ENCODE data around the gene C1QTNF1. TPM values are rescaled to one million over a fixed set of nuclear protein-coding genes. Genes with fewer than 3 reads are reported as not detected.
A peak's percentile ranks its signal among the peaks of the same experiment; 100 is the strongest.
"Not testable (repeated sequence)": the region's sequence is repeated elsewhere in the genome, so short reads cannot be mapped to it uniquely, and the experiment has no call there.

C1QTNF1 gene
- total RNA-seq, 4 donors from 2014 or later: 6.3 to 20.6 (median 14.3) TPM

GRCh38 chr17:79073016-79073705, 49.2 kb downstream of the C1QTNF1 start:
- DNase-seq: peak in 1 of 3 donors; percentile 45
- H3K27me3 ChIP-seq: no peaks in the 10 kb centered on the region
- TF ChIP-seq POLR2A (IDR thresholded peaks at IDR 0.05) (no peak), CTCF (IDR thresholded peaks at IDR 0.05) (no peak)
- peak overlapping the region in 3 of 4 donors; percentile 54 to 93 (median 85) for H3K27ac ChIP-seq
- H3K4me3 ChIP-seq: no peak overlapping the region
- H3K9me3 ChIP-seq: no peaks in the 10 kb centered on the region
- no peaks in the 10 kb centered on the region for H3K36me3 ChIP-seq
- H3K4me1 ChIP-seq: peaks cover 0 to 39% (median 13%) of the 10 kb centered on the region in 4 donors

- H3K27ac ChIP-seq: peak overlapping the region in 3 of 4 donors; percentile 54 to 93 (median 85)
- H3K9me3 ChIP-seq: no peaks in the 10 kb centered on the region
- H3K36me3 ChIP-seq: peaks cover 0 to 3% (median 0%) of the 10 kb centered on the region in 3 donors
- H3K4me1 ChIP-seq: peaks cover 0 to 44% (median 13%) of the 10 kb centered on the region in 4 donors
- peak; percentile 27 to 55 for TF ChIP-seq POLR2A (IDR thresholded peaks at IDR 0.05)
- no peak for TF ChIP-seq CTCF (IDR thresholded peaks at IDR 0.05)
- peak in 2 of 3 donors; percentile 80 to 82 for DNase-seq
- H3K27me3 ChIP-seq: no peaks in the 10 kb centered on the region
- no peak overlapping the region for H3K4me3 ChIP-seq
These were observed 49.7 kb downstream of the C1QTNF1 start for GRCh38 chr17:79073706-79074088.

- not testable (repeated sequence) for H3K36me3 ChIP-seq, H3K9me3 ChIP-seq, H3K27me3 ChIP-seq, DNase-seq
- Histone ChIP-seq H3K4me1 (peaks cover 0 to 44% (median 13%) of the 10 kb centered on the region in 4 donors), H3K4me3 (peak overlapping the region; percentile 71 to 100 (median 84)), H3K27ac (peak overlapping the region; percentile 54 to 93 (median 86))
These were observed 50.2 kb downstream of the C1QTNF1 start for GRCh38 chr17:79074121-79074648.

GRCh38 chr17:79074649-79075445, 50.9 kb downstream of the C1QTNF1 start, which contains the start of gene ENGASE:
TSS of gene ENGASE (plus strand) at chr17:79074824. CDS start at chr17:79074945, 121 bp downstream.
- TF ChIP-seq POLR2A (IDR thresholded peaks at IDR 0.05) (peak; percentile 63 to 72), CTCF (IDR thresholded peaks at IDR 0.05) (no peak)

GRCh38 chr17:79075446-79075750, 51.4 kb downstream of the C1QTNF1 start:
- TF ChIP-seq CTCF (IDR thresholded peaks at IDR 0.05): no peak
- no peak for TF ChIP-seq POLR2A (IDR thresholded peaks at IDR 0.05)
- no peak for DNase-seq
- Histone ChIP-seq H3K9me3 (no peaks in the 10 kb centered on the region), H3K27me3 (no peaks in the 10 kb centered on the region), H3K27ac (peak overlapping the region; percentile 84 to 93 (median 86)), H3K4me1 (peaks cover 0 to 44% (median 13%) of the 10 kb centered on the region in 4 donors), H3K4me3 (peak overlapping the region; percentile 71 to 100 (median 84)), H3K36me3 (peaks cover 0 to 20% (median 0%) of the 10 kb centered on the region in 3 donors)

More at GRCh38 chr17:79074649-79075445, 50.9 kb downstream of the C1QTNF1 start, which contains the start of gene ENGASE:
- peak within 1 kb of the TSS; percentile 84 to 93 (median 86) for H3K27ac ChIP-seq
- peaks cover 0 to 14% (median 0%) of the 10 kb centered on the region in 3 donors for H3K36me3 ChIP-seq
- no peaks in the 10 kb centered on the region for H3K9me3 ChIP-seq
- no peaks in the 10 kb centered on the region for H3K27me3 ChIP-seq
- DNase-seq: peak; percentile 95 to 99 (median 97)
- peaks cover 0 to 44% (median 13%) of the 10 kb centered on the region in 4 donors for H3K4me1 ChIP-seq
- H3K4me3 ChIP-seq: peak within 1 kb of the TSS; percentile 71 to 100 (median 84)

All from Peyer's patch (tissue), 4 donors.